Liver (tissue), 9 donors: Measurements from ENCODE around the gene TBC1D1. TPM values are rescaled to one million over a fixed set of nuclear protein-coding genes. Genes with fewer than 3 reads are reported as not detected.

Experiments used
- DNase-seq: peaks from one replicate; pipeline ENCODE4 v3.0.0-alpha.2; 2017; ENCODE audit warnings: low spot score
- H3K27ac ChIP-seq, 2 donors: one replicate each; pipeline ENCODE4 v1.7.0; 2013; ENCODE audit warnings: inconsistent platforms in 2 of 2, low read length in 2 of 2, control low read depth in 1 of 2, low read depth in 1 of 2, mild to moderate bottlenecking in 1 of 2
- H3K27me3 ChIP-seq, 4 donors: one replicate each; pipeline versions ENCODE4 v1.6.1 to v1.7.0; 2013; ENCODE audit warnings: low read length in 3 of 4, inconsistent platforms in 1 of 4, mild to moderate bottlenecking in 1 of 4, moderate library complexity in 1 of 4; ENCODE audit not compliant: control insufficient read depth in 4 of 4, insufficient read depth in 4 of 4
- H3K36me3 ChIP-seq, 4 donors: one replicate each; pipeline versions ENCODE4 v1.6.1 to v1.7.0; 2013; ENCODE audit warnings: low read length in 3 of 4, mild to moderate bottlenecking in 3 of 4, low read depth in 1 of 4, moderate library complexity in 1 of 4; ENCODE audit not compliant: control insufficient read depth in 4 of 4, insufficient read depth in 3 of 4
- H3K4me1 ChIP-seq, 4 donors: one replicate each; pipeline versions ENCODE4 v1.6.1 to v1.7.0; 2013; ENCODE audit warnings: low read length in 3 of 4, mild to moderate bottlenecking in 3 of 4, moderate library complexity in 1 of 4; ENCODE audit not compliant: control insufficient read depth in 4 of 4, insufficient read depth in 4 of 4
- H3K4me3 ChIP-seq, 3 donors: one replicate each; pipeline versions ENCODE4 v1.6.1 to v1.7.0; 2013; ENCODE audit warnings: low read length in 3 of 3, control low read depth in 1 of 3, low read depth in 1 of 3, mild to moderate bottlenecking in 1 of 3
- H3K9ac ChIP-seq, 2 donors: one replicate each; pipeline ENCODE4 v1.7.0; 2013; ENCODE audit warnings: low read length in 2 of 2, mild to moderate bottlenecking in 2 of 2, moderate library complexity in 2 of 2, control low read depth in 1 of 2, low read depth in 1 of 2
- H3K9me3 ChIP-seq, 4 donors: one replicate each; pipeline versions ENCODE4 v1.6.1 to v1.7.0; 2013; ENCODE audit warnings: low read length in 3 of 4; ENCODE audit not compliant: control insufficient read depth in 4 of 4
- ATF3 ChIP-seq: IDR thresholded peaks from 2 replicates; pipeline ENCODE4 v1.6.1; 2016; ENCODE audit warnings: antibody characterized with exemption
- CTCF ChIP-seq: fragments of 150-350 bp; IDR thresholded peaks from 2 replicates; pipeline ENCODE4 v1.5.1; 2017; ENCODE audit warnings: improper control_type of control experiment, low read depth, low read length; ENCODE audit not compliant: missing input control
- EGR1 ChIP-seq, 2 donors: IDR thresholded peaks; 2 replicates each; pipeline ENCODE4 v1.6.1; 2016 to 2018; ENCODE audit warnings: antibody characterized with exemption in 2 of 2, low read depth in 2 of 2
- FOXA2 ChIP-seq: IDR thresholded peaks from 2 replicates; pipeline ENCODE4 v1.6.1; 2016; ENCODE audit warnings: antibody characterized with exemption
- GABPA ChIP-seq, 2 donors: IDR thresholded peaks in 1 of 2; conservative IDR thresholded peaks in 1 of 2; 2 replicates each; pipeline ENCODE4 v1.6.1; 2016; ENCODE audit warnings: antibody characterized with exemption in 2 of 2, mild to moderate bottlenecking in 1 of 2, moderate library complexity in 1 of 2
- HNF4A ChIP-seq, 2 donors: conservative IDR thresholded peaks; 2 replicates each; pipeline ENCODE4 v1.6.1; 2016; ENCODE audit warnings: antibody characterized with exemption in 2 of 2, mild to moderate bottlenecking in 2 of 2
- HNF4G ChIP-seq: IDR thresholded peaks from 2 replicates; pipeline ENCODE4 v1.6.1; 2016; ENCODE audit warnings: antibody characterized with exemption
- JUND ChIP-seq, 2 donors: IDR thresholded peaks; 2 replicates each; pipeline ENCODE4 v1.6.1; 2016; ENCODE audit warnings: antibody characterized with exemption in 2 of 2
- MAX ChIP-seq: IDR thresholded peaks from 2 replicates; pipeline ENCODE4 v1.6.1; 2016; ENCODE audit warnings: antibody characterized with exemption
- NR2F2 ChIP-seq: IDR thresholded peaks from 2 replicates; pipeline ENCODE4 v1.6.1; 2016; ENCODE audit warnings: antibody characterized with exemption
- RAD21 ChIP-seq, 2 donors: IDR thresholded peaks; 2 replicates each; pipeline ENCODE4 v1.6.1; 2016; ENCODE audit warnings: antibody characterized with exemption in 2 of 2, mild to moderate bottlenecking in 2 of 2
- REST ChIP-seq: IDR thresholded peaks from 2 replicates; pipeline ENCODE4 v1.6.1; 2016; ENCODE audit warnings: antibody characterized with exemption, mild to moderate bottlenecking
- RXRA ChIP-seq, 2 donors: IDR thresholded peaks; 2 replicates each; pipeline ENCODE4 v1.6.1; 2017 to 2018; ENCODE audit warnings: antibody characterized with exemption in 2 of 2, mild to moderate bottlenecking in 1 of 2
- SP1 ChIP-seq: IDR thresholded peaks from 2 replicates; pipeline ENCODE4 v1.6.1; 2018; ENCODE audit warnings: antibody characterized with exemption, mild to moderate bottlenecking
- TAF1 ChIP-seq: conservative IDR thresholded peaks from 2 replicates; pipeline ENCODE4 v1.6.1; 2016; ENCODE audit warnings: antibody characterized with exemption, mild to moderate bottlenecking
- ZBTB33 ChIP-seq: IDR thresholded peaks from 2 replicates; pipeline ENCODE4 v1.6.1; 2016; ENCODE audit warnings: antibody characterized with exemption
- WGBS: extraction: QIAGEN DNeasy Blood & Tissue Kit; methylation state at CpG from one replicate; pipeline ENCODE4 v1.1.7; 2013; 5-methylcytosine and 5-hydroxymethylcytosine counted together
- polyA plus RNA-seq, 2 donors: library from polyadenylated mRNA; stranded (reverse) in 1 of 2; unstranded in 1 of 2; fragments of 200-250 nt in 1 of 2; fragments of >200 nt in 1 of 2; fragmentation: Nextera tagmentation in 1 of 2; extraction: Ambion mirVana in 1 of 2; gene quantifications; one replicate each; pipeline versions ENCODE4 v1.2.1 to v1.2.3, GENCODE V29; 2013 to 2015
- total RNA-seq, 2 donors: library from RNA; depleted of rRNA; stranded (reverse); fragments of >200 nt; gene quantifications; one replicate each; pipeline ENCODE4 v1.2.3, GENCODE V29; 2014
- donor health status: healthy.
- donor health status: healthy.
- donor health status: healthy.
- donor health status: healthy.
- donor health status: healthy.

Gene TBC1D1
- total and polyA plus RNA-seq, 4 donors: 15.6 to 41.4 (median 20.9) TPM

- H3K36me3 ChIP-seq: peaks cover 2 to 8% (median 4%) of the 10 kb centered on the region in 4 donors
- H3K27ac ChIP-seq: peak overlapping the region; percentile 77 to 91
- no peaks in the 10 kb centered on the region for H3K9me3 ChIP-seq
- no peak for TF ChIP-seq HNF4G
- TF ChIP-seq JUND (IDR thresholded peaks at IDR 0.05): no peak
- no peak for TF ChIP-seq REST
- no peak for TF ChIP-seq CTCF
- TF ChIP-seq TAF1: no peak
- TF ChIP-seq FOXA2: no peak
- no peak for TF ChIP-seq ZBTB33
- TF ChIP-seq GABPA (IDR thresholded peaks at IDR 0.05 in 1 of 2, conservative IDR thresholded peaks at IDR 0.05 in 1 of 2): no peak
- TF ChIP-seq HNF4A (conservative IDR thresholded peaks at IDR 0.05): no peak
- no peak for TF ChIP-seq EGR1 (IDR thresholded peaks at IDR 0.05; ENCODE audit: low read depth in 2 of 2)
- TF ChIP-seq RAD21 (IDR thresholded peaks at IDR 0.05): no peak
- H3K9ac ChIP-seq: no peak overlapping the region
- no peak overlapping the region for H3K4me3 ChIP-seq
- 60% methylated on average over 7 of the region's 7 CpGs for WGBS
- DNase-seq: no peak
- H3K4me1 ChIP-seq: peaks cover 14 to 51% (median 37%) of the 10 kb centered on the region in 4 donors
- H3K27me3 ChIP-seq: no peaks in the 10 kb centered on the region
Observed at GRCh38 chr4:38128478-38129459, 237.9 kb downstream of the TBC1D1 start.

- H3K9me3 ChIP-seq: no peaks in the 10 kb centered on the region
- peaks cover 14 to 60% (median 44%) of the 10 kb centered on the region in 4 donors for H3K4me1 ChIP-seq
- no peaks in the 10 kb centered on the region for H3K27me3 ChIP-seq
- H3K27ac ChIP-seq: peak overlapping the region; percentile 77 to 91
- H3K9ac ChIP-seq: no peak overlapping the region
- TF ChIP-seq HNF4A (conservative IDR thresholded peaks at IDR 0.05): peak; percentile 10 to 17
- peak; percentile 42 for TF ChIP-seq SP1
- peak; percentile 84 for TF ChIP-seq NR2F2
- peak; percentile 49 to 62 for TF ChIP-seq RXRA (IDR thresholded peaks at IDR 0.05)
- TF ChIP-seq TAF1: no peak
- TF ChIP-seq HNF4G: no peak
- TF ChIP-seq ATF3: no peak
- no peak for TF ChIP-seq GABPA (IDR thresholded peaks at IDR 0.05 in 1 of 2, conservative IDR thresholded peaks at IDR 0.05 in 1 of 2)
- TF ChIP-seq MAX: no peak
- TF ChIP-seq REST: no peak
- WGBS: 39% methylated on average over 7 of the region's 7 CpGs
- no peak overlapping the region for H3K4me3 ChIP-seq
- DNase-seq: no peak
- H3K36me3 ChIP-seq: peaks cover 2 to 8% (median 4%) of the 10 kb centered on the region in 4 donors
Observed at GRCh38 chr4:38129460-38130227, 238.8 kb downstream of the TBC1D1 start.
